ENCODE results near the gene CCL24. TPM values are rescaled to one million over a fixed set of nuclear protein-coding genes. Genes with fewer than 3 reads are reported as not detected.
A peak's percentile ranks its signal among the peaks of the same experiment; 100 is the strongest.
"Not testable (repeated sequence)": the region's sequence is repeated elsewhere in the genome, so short reads cannot be mapped to it uniquely, and the experiment has no call there.

The CCL24 gene
- total and polyA plus RNA-seq, 10 of the 15 experiments (the other 5 are each of a cell fraction or from before 2014, with no cell fraction given), result not detected

DNA sequence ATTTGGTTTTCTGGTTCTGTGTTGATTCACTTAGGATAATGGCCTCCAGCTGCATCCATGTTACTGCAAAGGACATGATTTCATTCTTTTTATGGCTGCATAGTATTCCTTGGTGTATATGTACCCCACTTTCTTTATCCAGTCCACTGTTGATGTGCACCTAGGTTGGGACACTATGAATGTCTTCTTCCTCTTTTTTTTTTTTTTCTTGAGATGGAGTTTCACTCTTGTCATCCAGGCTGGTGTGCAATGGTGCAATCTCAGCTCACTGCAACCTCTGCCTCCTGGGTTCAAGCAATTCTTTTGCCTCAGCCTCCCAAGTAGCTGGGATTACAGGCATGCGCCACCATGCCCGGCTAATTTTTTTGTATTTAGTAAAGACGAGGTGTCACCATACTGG is 51.8 kb downstream of the CCL24 start:
- CTCF ChIA-PET, result interaction anchor here (0.8 to 4.0 kb wide), 22 partner anchors 10 to 691 kb away, joined by 3 to 24 read pairs (median 4); partner anchors contain the start of gene HIP1
- H3K36me3 ChIP-seq (ENCODE audit: control insufficient read depth in 2 of 2, insufficient read depth in 2 of 2, low read length in 1 of 2); BruUV-seq (replicated peaks); H3K4me3 ChIP-seq; H3K9me3 ChIP-seq (replicated peaks; ENCODE audit: control insufficient read depth, insufficient read depth, low read length); H3K27ac ChIP-seq (ENCODE audit: control insufficient read depth, insufficient read depth); FAIRE-seq; H3K9ac ChIP-seq (ENCODE audit: control insufficient read depth, insufficient read depth, low read length); H2AFZ ChIP-seq (ENCODE audit: control insufficient read depth, low read depth, low read length); H3K4me2 ChIP-seq (ENCODE audit: control insufficient read depth, insufficient read depth); H3K27me3 ChIP-seq (replicated peaks in 1 of 2; ENCODE audit: control insufficient read depth in 2 of 2, insufficient read depth in 2 of 2, low read length in 1 of 2); DNase-seq (ENCODE audit: low read depth, low spot score); POLR2A ChIA-PET; H3K79me2 ChIP-seq (ENCODE audit: control insufficient read depth, insufficient read depth, low read length); H4K20me1 ChIP-seq (ENCODE audit: control insufficient read depth, insufficient read depth); H3K4me1 ChIP-seq (ENCODE audit: control insufficient read depth, insufficient read depth, low read length): not testable (repeated sequence)
- intact Hi-C loops (cut with micrococcal nuclease; ENCODE audit: unreplicated experiment), result loop anchor here (5.0 kb wide), 1 partner anchor 120 kb away; no protein-coding TSS in a partner anchor
- in situ Hi-C loops (cut with MboI), result loop anchor here (25.0 kb wide), 1 partner anchor 700 kb away; the partner anchor contains the start of gene RCC1L
- ATAC-seq, result peak; percentile 42
- SMC1A ChIA-PET (ENCODE audit: uncharacterized antibody, unreplicated experiment), result interaction anchor here (0.6 to 2.4 kb wide), 16 partner anchors 8 to 684 kb away, joined by 3 to 14 read pairs (median 4); no protein-coding TSS in a partner anchor
- RAD21 ChIA-PET (ENCODE audit: unreplicated experiment), result interaction anchor here (0.6 to 2.0 kb wide), 16 partner anchors 8 to 259 kb away, joined by 3 to 17 read pairs (median 5); partner anchors contain the start of gene HIP1
- 69% methylated on average over 3 of the region's 3 CpGs for WGBS (ENCODE audit: insufficient coverage, insufficient replicate concordance, low lambda C conversion rate, missing lambda C conversion rate)

Other genes with a start within 250 kb of the CCL24 start
- 4.0 and 5.0 TPM in 2 replicates for gene HIP1, start 74.9 kb downstream of the CCL24 start, total RNA-seq (2014; rRNA removed)
- 3.9 and 4.2 TPM in 2 replicates for gene HIP1, start 74.9 kb downstream of the CCL24 start, total RNA-seq (2014; rRNA removed; fragmentation: Illumina TruSeq; extraction: Trizol)
- 6.6 and 9.7 TPM in 2 replicates for gene HIP1, start 74.9 kb downstream of the CCL24 start, total RNA-seq (2021)
- 1.8 and 2.5 TPM in 2 replicates for gene HIP1, start 74.9 kb downstream of the CCL24 start, polyA plus RNA-seq (2011; rRNA removed)
- gene HIP1, start 74.9 kb downstream of the CCL24 start, polyA plus RNA-seq (2014; fragmentation: Illumina TruSeq; extraction: Trizol), result 5.1 and 6.0 TPM in 2 replicates
- gene HIP1, start 74.9 kb downstream of the CCL24 start, polyA plus RNA-seq (2014; fragmentation: Nextera tagmentation; extraction: Ambion mirVana), result 1 to 10 TPM; 1.2 to 1.5 TPM
- gene HIP1, start 74.9 kb downstream of the CCL24 start, polyA plus RNA-seq (2014; rRNA removed), result 4.7 and 6.0 TPM in 2 replicates
- 1 to 10 TPM; 1.2 to 2.4 TPM for gene HIP1, start 74.9 kb downstream of the CCL24 start, polyA plus RNA-seq (2016; fragmentation: Nextera tagmentation; extraction: Ambion mirVana)
- gene CCL26, start 41.6 kb downstream of the CCL24 start, total RNA-seq (2014; rRNA removed), result not detected in 2 replicates
- not detected in 2 replicates for gene CCL26, start 41.6 kb downstream of the CCL24 start, total RNA-seq (2014; rRNA removed; fragmentation: Illumina TruSeq; extraction: Trizol)
- not detected in 2 replicates for gene CCL26, start 41.6 kb downstream of the CCL24 start, total RNA-seq (2021)
- not detected in 2 replicates for gene CCL26, start 41.6 kb downstream of the CCL24 start, polyA plus RNA-seq (2011; rRNA removed)
- not detected in 2 replicates for gene CCL26, start 41.6 kb downstream of the CCL24 start, polyA plus RNA-seq (2014; fragmentation: Illumina TruSeq; extraction: Trizol)
- not detected for gene CCL26, start 41.6 kb downstream of the CCL24 start, polyA plus RNA-seq (2014; fragmentation: Nextera tagmentation; extraction: Ambion mirVana)
- gene CCL26, start 41.6 kb downstream of the CCL24 start, polyA plus RNA-seq (2014; rRNA removed), result not detected in 2 replicates
- not detected for gene CCL26, start 41.6 kb downstream of the CCL24 start, polyA plus RNA-seq (2016; fragmentation: Nextera tagmentation; extraction: Ambion mirVana)
- gene RHBDD2, start 65.2 kb upstream of the CCL24 start, total RNA-seq (2014; rRNA removed), result 23.6 and 23.8 TPM in 2 replicates
- gene RHBDD2, start 65.2 kb upstream of the CCL24 start, total RNA-seq (2014; rRNA removed; fragmentation: Illumina TruSeq; extraction: Trizol), result 6.7 and 8.8 TPM in 2 replicates
- gene RHBDD2, start 65.2 kb upstream of the CCL24 start, total RNA-seq (2021), result 22.6 and 25.7 TPM in 2 replicates
- 4.9 and 14.5 TPM in 2 replicates for gene RHBDD2, start 65.2 kb upstream of the CCL24 start, polyA plus RNA-seq (2011; rRNA removed)
- 7.0 and 13.1 TPM in 2 replicates for gene RHBDD2, start 65.2 kb upstream of the CCL24 start, polyA plus RNA-seq (2014; fragmentation: Illumina TruSeq; extraction: Trizol)
- gene RHBDD2, start 65.2 kb upstream of the CCL24 start, polyA plus RNA-seq (2014; fragmentation: Nextera tagmentation; extraction: Ambion mirVana), result 1 to 10 TPM; 3.9 to 7.4 TPM
- gene RHBDD2, start 65.2 kb upstream of the CCL24 start, polyA plus RNA-seq (2014; rRNA removed), result 19.3 and 21.1 TPM in 2 replicates
- gene RHBDD2, start 65.2 kb upstream of the CCL24 start, polyA plus RNA-seq (2016; fragmentation: Nextera tagmentation; extraction: Ambion mirVana), result 10 to 100 TPM; 31.5 to 39.8 TPM
- gene POR, start 101.3 kb upstream of the CCL24 start, total RNA-seq (2014; rRNA removed), result 67.6 and 75.5 TPM in 2 replicates
- 15.3 and 16.2 TPM in 2 replicates for gene POR, start 101.3 kb upstream of the CCL24 start, total RNA-seq (2014; rRNA removed; fragmentation: Illumina TruSeq; extraction: Trizol)
- gene POR, start 101.3 kb upstream of the CCL24 start, total RNA-seq (2021), result 72.2 and 75.8 TPM in 2 replicates
- 7.9 and 16.0 TPM in 2 replicates for gene POR, start 101.3 kb upstream of the CCL24 start, polyA plus RNA-seq (2011; rRNA removed)
- gene POR, start 101.3 kb upstream of the CCL24 start, polyA plus RNA-seq (2014; fragmentation: Illumina TruSeq; extraction: Trizol), result 27.0 and 33.7 TPM in 2 replicates
- gene POR, start 101.3 kb upstream of the CCL24 start, polyA plus RNA-seq (2014; fragmentation: Nextera tagmentation; extraction: Ambion mirVana), result 1 to 10 TPM; 2.2 to 8.2 TPM
- gene POR, start 101.3 kb upstream of the CCL24 start, polyA plus RNA-seq (2014; rRNA removed), result 38.1 and 45.2 TPM in 2 replicates
- gene POR, start 101.3 kb upstream of the CCL24 start, polyA plus RNA-seq (2016; fragmentation: Nextera tagmentation; extraction: Ambion mirVana), result 10 to 100 TPM; 55.7 to 59.0 TPM
- gene TMEM120A, start 180.8 kb upstream of the CCL24 start, total RNA-seq (2014; rRNA removed), result 11.7 and 12.7 TPM in 2 replicates
- gene TMEM120A, start 180.8 kb upstream of the CCL24 start, total RNA-seq (2014; rRNA removed; fragmentation: Illumina TruSeq; extraction: Trizol), result 9.1 and 10.8 TPM in 2 replicates
- 18.1 and 21.2 TPM in 2 replicates for gene TMEM120A, start 180.8 kb upstream of the CCL24 start, total RNA-seq (2021)
- gene TMEM120A, start 180.8 kb upstream of the CCL24 start, polyA plus RNA-seq (2011; rRNA removed), result 65.5 and 86.6 TPM in 2 replicates
- 17.1 and 18.7 TPM in 2 replicates for gene TMEM120A, start 180.8 kb upstream of the CCL24 start, polyA plus RNA-seq (2014; fragmentation: Illumina TruSeq; extraction: Trizol)
- gene TMEM120A, start 180.8 kb upstream of the CCL24 start, polyA plus RNA-seq (2014; fragmentation: Nextera tagmentation; extraction: Ambion mirVana), result 1 to 10 TPM in 1 of 2 experiments, under 1 TPM in 1; 0.43 to 3.7 TPM
- 26.2 and 27.6 TPM in 2 replicates for gene TMEM120A, start 180.8 kb upstream of the CCL24 start, polyA plus RNA-seq (2014; rRNA removed)
- gene TMEM120A, start 180.8 kb upstream of the CCL24 start, polyA plus RNA-seq (2016; fragmentation: Nextera tagmentation; extraction: Ambion mirVana), result 10 to 100 TPM; 20.0 to 25.0 TPM
- 40.2 and 43.4 TPM in 2 replicates for gene STYXL1, start 234.2 kb upstream of the CCL24 start, total RNA-seq (2014; rRNA removed)
- 38.0 and 38.8 TPM in 2 replicates for gene STYXL1, start 234.2 kb upstream of the CCL24 start, total RNA-seq (2014; rRNA removed; fragmentation: Illumina TruSeq; extraction: Trizol)
- 25.6 and 29.3 TPM in 2 replicates for gene STYXL1, start 234.2 kb upstream of the CCL24 start, total RNA-seq (2021)
- 23.8 and 34.6 TPM in 2 replicates for gene STYXL1, start 234.2 kb upstream of the CCL24 start, polyA plus RNA-seq (2011; rRNA removed)
- gene STYXL1, start 234.2 kb upstream of the CCL24 start, polyA plus RNA-seq (2014; fragmentation: Illumina TruSeq; extraction: Trizol), result 44.3 and 58.3 TPM in 2 replicates
- gene STYXL1, start 234.2 kb upstream of the CCL24 start, polyA plus RNA-seq (2014; fragmentation: Nextera tagmentation; extraction: Ambion mirVana), result 10 to 100 TPM; 18.4 to 33.3 TPM
- 39.7 and 46.7 TPM in 2 replicates for gene STYXL1, start 234.2 kb upstream of the CCL24 start, polyA plus RNA-seq (2014; rRNA removed)
- gene STYXL1, start 234.2 kb upstream of the CCL24 start, polyA plus RNA-seq (2016; fragmentation: Nextera tagmentation; extraction: Ambion mirVana), result 10 to 100 TPM; 61.4 to 65.9 TPM
- gene MDH2, start 234.3 kb upstream of the CCL24 start, total RNA-seq (2014; rRNA removed), result 237 and 266 TPM in 2 replicates
- gene MDH2, start 234.3 kb upstream of the CCL24 start, total RNA-seq (2014; rRNA removed; fragmentation: Illumina TruSeq; extraction: Trizol), result 107 and 109 TPM in 2 replicates
- gene MDH2, start 234.3 kb upstream of the CCL24 start, total RNA-seq (2021), result 351 and 364 TPM in 2 replicates
- 47.7 and 170 TPM in 2 replicates for gene MDH2, start 234.3 kb upstream of the CCL24 start, polyA plus RNA-seq (2011; rRNA removed)
- 132 and 233 TPM in 2 replicates for gene MDH2, start 234.3 kb upstream of the CCL24 start, polyA plus RNA-seq (2014; fragmentation: Illumina TruSeq; extraction: Trizol)
- gene MDH2, start 234.3 kb upstream of the CCL24 start, polyA plus RNA-seq (2014; fragmentation: Nextera tagmentation; extraction: Ambion mirVana), result 100 to 1,000 TPM; 106 to 131 TPM
- gene MDH2, start 234.3 kb upstream of the CCL24 start, polyA plus RNA-seq (2014; rRNA removed), result 118 and 151 TPM in 2 replicates
- gene MDH2, start 234.3 kb upstream of the CCL24 start, polyA plus RNA-seq (2016; fragmentation: Nextera tagmentation; extraction: Ambion mirVana), result 100 to 1,000 TPM; 491 to 530 TPM

Measured in GM12878 (cell line).